ENCODE data around the gene AMER1. TPM values are rescaled to one million over a fixed set of nuclear protein-coding genes. Genes with fewer than 3 reads are reported as not detected.

The AMER1 gene
- total RNA-seq, 2 experiments from 2014 or later = 7.0 to 7.4 TPM

DNA sequence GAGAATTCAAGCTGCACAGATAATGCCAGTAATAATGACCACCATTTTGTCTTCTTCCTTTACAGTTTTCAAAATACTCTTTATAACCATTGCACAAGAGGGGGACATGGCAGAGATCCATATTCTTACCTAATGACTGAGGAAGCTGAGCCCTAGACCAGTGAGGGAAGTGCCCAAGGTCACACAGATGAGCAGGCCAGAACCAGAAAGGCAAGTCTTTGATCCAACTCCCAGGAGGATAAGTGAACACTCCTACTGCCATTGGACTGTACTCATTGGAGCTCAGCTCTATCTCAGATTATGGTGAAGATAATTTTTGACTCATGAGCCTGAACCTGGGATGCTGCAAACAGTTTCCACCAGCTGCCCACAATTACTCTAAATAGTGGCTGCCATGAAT is 28.6 kb downstream of the AMER1 start:
- H3K4me3 ChIP-seq (ENCODE audit: low read depth, low read length, poor library complexity, severe bottlenecking) = no peak overlapping the region
- no peak overlapping the region for H2AFZ ChIP-seq (ENCODE audit: low read length)
- no TSS peak for BruUV-seq (replicated peaks)
- no peaks in the 10 kb centered on the region for H3K9me2 ChIP-seq (ENCODE audit: insufficient read depth, low read length)
- no peaks in the 10 kb centered on the region for H3K9me3 ChIP-seq (ENCODE audit: low read length)
- DNase-seq (ENCODE audit: low spot score) = no peak
- no peak overlapping the region for H3K27ac ChIP-seq (ENCODE audit: low read depth, low read length, poor library complexity, severe bottlenecking)
- H3K36me3 ChIP-seq (ENCODE audit: insufficient read depth, low read length) = no peaks in the 10 kb centered on the region
- ChIA-PET POLR2A (no interaction called here), CTCF (ENCODE audit: unreplicated experiment) (no interaction called here)
- no peak overlapping the region for H3K4me2 ChIP-seq (ENCODE audit: low read length)
- intact Hi-C loops (cut with micrococcal nuclease; ENCODE audit: unreplicated experiment) = no loop called here
- no peaks in the 10 kb centered on the region for H3K4me1 ChIP-seq (ENCODE audit: insufficient read depth, low read length, poor library complexity, severe bottlenecking)
- H4K20me1 ChIP-seq (ENCODE audit: insufficient read depth, low read length) = no peaks in the 10 kb centered on the region
- no peak for TF ChIP-seq EZH2phosphoT487 (IDR thresholded peaks at IDR 0.05; ENCODE audit: borderline replicate concordance, low read depth, low read length)
- TF ChIP-seq, protein P1, sequence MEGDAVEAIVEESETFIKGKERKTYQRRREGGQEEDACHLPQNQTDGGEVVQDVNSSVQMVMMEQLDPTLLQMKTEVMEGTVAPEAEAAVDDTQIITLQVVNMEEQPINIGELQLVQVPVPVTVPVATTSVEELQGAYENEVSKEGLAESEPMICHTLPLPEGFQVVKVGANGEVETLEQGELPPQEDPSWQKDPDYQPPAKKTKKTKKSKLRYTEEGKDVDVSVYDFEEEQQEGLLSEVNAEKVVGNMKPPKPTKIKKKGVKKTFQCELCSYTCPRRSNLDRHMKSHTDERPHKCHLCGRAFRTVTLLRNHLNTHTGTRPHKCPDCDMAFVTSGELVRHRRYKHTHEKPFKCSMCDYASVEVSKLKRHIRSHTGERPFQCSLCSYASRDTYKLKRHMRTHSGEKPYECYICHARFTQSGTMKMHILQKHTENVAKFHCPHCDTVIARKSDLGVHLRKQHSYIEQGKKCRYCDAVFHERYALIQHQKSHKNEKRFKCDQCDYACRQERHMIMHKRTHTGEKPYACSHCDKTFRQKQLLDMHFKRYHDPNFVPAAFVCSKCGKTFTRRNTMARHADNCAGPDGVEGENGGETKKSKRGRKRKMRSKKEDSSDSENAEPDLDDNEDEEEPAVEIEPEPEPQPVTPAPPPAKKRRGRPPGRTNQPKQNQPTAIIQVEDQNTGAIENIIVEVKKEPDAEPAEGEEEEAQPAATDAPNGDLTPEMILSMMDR (conservative IDR thresholded peaks at IDR 0.05; ENCODE audit: low read length) = no peak
- no peaks in the 10 kb centered on the region for H3K79me2 ChIP-seq (ENCODE audit: insufficient read depth, low read depth, low read length)

DNA sequence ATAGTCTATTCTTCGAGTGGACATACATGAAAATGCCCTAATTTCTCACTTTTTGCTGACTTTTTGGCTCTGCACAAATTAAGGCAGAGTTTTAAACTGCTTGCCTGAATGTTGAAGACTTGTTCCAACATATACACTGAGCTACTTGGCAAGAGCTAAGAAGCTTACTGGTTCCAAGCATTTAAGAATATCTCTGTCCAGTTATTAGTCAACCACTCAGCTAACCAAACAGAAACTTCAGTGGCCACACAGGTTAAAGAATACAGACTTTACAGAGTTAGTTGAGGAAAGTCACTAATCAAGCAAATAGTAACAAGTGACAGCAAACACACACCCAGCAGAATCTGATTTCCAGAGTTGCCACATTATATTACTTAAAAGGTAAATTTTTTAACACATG is 35.5 kb downstream of the AMER1 start:
- POLR2A ChIA-PET = interaction anchor here (0.7 kb wide), 1 partner anchor 68 kb away, joined by 4 read pairs; no protein-coding TSS in a partner anchor
- Histone ChIP-seq H3K9me2 (ENCODE audit: insufficient read depth, low read length) (no peaks in the 10 kb centered on the region), H3K27ac (ENCODE audit: low read depth, low read length, poor library complexity, severe bottlenecking) (no peak overlapping the region), H2AFZ (ENCODE audit: low read length) (no peak overlapping the region), H3K4me2 (ENCODE audit: low read length) (no peak overlapping the region), H3K79me2 (ENCODE audit: insufficient read depth, low read depth, low read length) (no peaks in the 10 kb centered on the region), H4K20me1 (ENCODE audit: insufficient read depth, low read length) (no peaks in the 10 kb centered on the region), H3K36me3 (ENCODE audit: insufficient read depth, low read length) (no peaks in the 10 kb centered on the region), H3K9me3 (ENCODE audit: low read length) (no peaks in the 10 kb centered on the region), H3K4me1 (ENCODE audit: insufficient read depth, low read length, poor library complexity, severe bottlenecking) (no peaks in the 10 kb centered on the region), H3K4me3 (ENCODE audit: low read depth, low read length, poor library complexity, severe bottlenecking) (no peak overlapping the region)
- TF ChIP-seq EZH2phosphoT487 (IDR thresholded peaks at IDR 0.05; ENCODE audit: borderline replicate concordance, low read depth, low read length) = no peak
- TF ChIP-seq, protein P1 (conservative IDR thresholded peaks at IDR 0.05; ENCODE audit: low read length) = no peak
- BruUV-seq (replicated peaks) = no TSS peak
- CTCF ChIA-PET (ENCODE audit: unreplicated experiment) = no interaction called here
- no peak for DNase-seq (ENCODE audit: low spot score)
- intact Hi-C loops (cut with micrococcal nuclease; ENCODE audit: unreplicated experiment) = no loop called here

DNA sequence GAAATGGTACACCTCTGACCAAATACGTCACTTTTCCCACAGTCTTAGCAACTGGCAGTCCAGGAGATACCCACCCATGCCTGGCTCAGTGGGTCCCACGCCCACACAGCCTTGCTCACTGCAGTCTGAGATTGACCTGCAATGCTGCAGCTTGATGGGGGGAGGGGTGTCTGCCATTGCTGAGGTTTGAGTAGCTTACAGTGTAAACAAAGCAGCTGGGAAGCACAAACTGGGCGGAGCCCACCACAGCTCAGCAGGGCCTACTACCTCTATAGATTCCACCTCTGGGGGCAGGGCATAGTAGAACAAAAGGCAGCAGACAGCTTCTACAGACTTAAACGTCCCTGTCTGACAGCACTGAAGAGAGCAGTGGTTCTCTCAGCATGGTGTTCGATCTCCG is 52.7 kb downstream of the AMER1 start:
- Histone ChIP-seq H3K79me2 (ENCODE audit: insufficient read depth, low read depth, low read length) (no peaks in the 10 kb centered on the region), H4K20me1 (ENCODE audit: insufficient read depth, low read length) (no peaks in the 10 kb centered on the region), H3K4me3 (ENCODE audit: low read depth, low read length, poor library complexity, severe bottlenecking) (no peak overlapping the region), H3K9me3 (ENCODE audit: low read length) (no peaks in the 10 kb centered on the region), H3K9me2 (ENCODE audit: insufficient read depth, low read length) (no peaks in the 10 kb centered on the region), H3K27ac (ENCODE audit: low read depth, low read length, poor library complexity, severe bottlenecking) (no peak overlapping the region), H3K4me1 (ENCODE audit: insufficient read depth, low read length, poor library complexity, severe bottlenecking) (no peaks in the 10 kb centered on the region), H3K4me2 (ENCODE audit: low read length) (no peak overlapping the region), H3K36me3 (ENCODE audit: insufficient read depth, low read length) (no peaks in the 10 kb centered on the region), H2AFZ (ENCODE audit: low read length) (no peak overlapping the region)
- BruUV-seq (replicated peaks) = no TSS peak
- CTCF ChIA-PET (ENCODE audit: unreplicated experiment) = no interaction called here
- POLR2A ChIA-PET = no interaction called here
- intact Hi-C loops (cut with micrococcal nuclease; ENCODE audit: unreplicated experiment) = no loop called here
- no peak for DNase-seq (ENCODE audit: low spot score)
- no peak for TF ChIP-seq EZH2phosphoT487 (IDR thresholded peaks at IDR 0.05; ENCODE audit: borderline replicate concordance, low read depth, low read length)
- TF ChIP-seq, protein P1 (conservative IDR thresholded peaks at IDR 0.05; ENCODE audit: low read length) = no peak
